NCI-H1694 treated with DMSO at 0.1 percent for 48 hours (cell line): ENCODE data around the gene HCN3.
A peak's percentile ranks its signal among the peaks of the same experiment; 100 is the strongest.

Source experiments
- DNase-seq: peaks from one replicate; lab custom pipeline; 2025; lab: John Stamatoyannopoulos, UW

Gene HCN3

GRCh38 chr1:155254228-155254713 lies 23.0 kb upstream of the HCN3 start:
- no peak for DNase-seq

- no peak for DNase-seq
These were observed 22.5 kb upstream of the HCN3 start for GRCh38 chr1:155254714-155255242.

- peak; percentile 91 for DNase-seq
These were observed 21.8 kb upstream of the HCN3 start, which contains the start of gene ENTREP3 for GRCh38 chr1:155255243-155256007. Gene ENTREP3, minus strand, starts transcription at chr1:155255483. Its CDS starts 606 bp downstream, at chr1:155254877.

- DNase-seq: no peak
These were observed 21.0 kb upstream of the HCN3 start for GRCh38 chr1:155256058-155256852.

GRCh38 chr1:155260276-155260675 lies 17.0 kb upstream of the HCN3 start:
- DNase-seq: no peak

GRCh38 chr1:155261493-155261851 lies 15.8 kb upstream of the HCN3 start:
- no peak for DNase-seq

- peak; percentile 99 for DNase-seq
These were observed 15.2 kb upstream of the HCN3 start, which contains the start of gene SCAMP3 for GRCh38 chr1:155261852-155262673. Gene SCAMP3, minus strand, starts transcription at chr1:155262360. Its CDS starts 209 bp downstream, at chr1:155262151.

- DNase-seq: no peak
These were observed 14.2 kb upstream of the HCN3 start for GRCh38 chr1:155263067-155263466.

- DNase-seq: no peak
These were observed 10.7 kb upstream of the HCN3 start for GRCh38 chr1:155266553-155266952.

- DNase-seq: no peak
These were observed 9.9 kb upstream of the HCN3 start for GRCh38 chr1:155267373-155267772.

- DNase-seq: no peak
These were observed 8.6 kb upstream of the HCN3 start for GRCh38 chr1:155268630-155269029.

- no peak for DNase-seq
These were observed 7.9 kb upstream of the HCN3 start for GRCh38 chr1:155269381-155269780.

- peak; percentile 65 for DNase-seq
These were observed 4.6 kb upstream of the HCN3 start for GRCh38 chr1:155272466-155273342.

GRCh38 chr1:155273343-155274245 lies 3.7 kb upstream of the HCN3 start, which contains the start of gene CLK2:
Gene CLK2, minus strand, starts transcription at chr1:155273504. Its CDS starts 2,527 bp downstream, at chr1:155270977.
- DNase-seq: peak; percentile 99

- DNase-seq: peak; percentile 73
These were observed 832 bp downstream of the HCN3 start for GRCh38 chr1:155277902-155278688.

GRCh38 chr1:155278689-155279160 lies 1.5 kb downstream of the HCN3 start:
- no peak for DNase-seq

- no peak for DNase-seq
These were observed 2.0 kb downstream of the HCN3 start for GRCh38 chr1:155279268-155279667.

- no peak for DNase-seq
These were observed 5.3 kb downstream of the HCN3 start for GRCh38 chr1:155282488-155283091.
